SU-DHL-6 (cell line): Measurements from ENCODE around the gene NEFH.

Experiments used
- CTCF ChIP-seq: fragments of 200-600 bp; sonication (generic); IDR thresholded peaks from one replicate; pipeline ENCODE4 v1.5.1; 2017; ENCODE audit warnings: antibody characterized with exemption, mild to moderate bottlenecking, low read length, moderate library complexity; ENCODE audit not compliant: insufficient read depth, poor library complexity, severe bottlenecking
- EZH2phosphoT487 ChIP-seq: fragments of 200-600 bp; sonication (generic), shearing (Covaris generic); conservative IDR thresholded peaks from 2 replicates; pipeline ENCODE4 v1.6.1; 2018; ENCODE audit warnings: mild to moderate bottlenecking, antibody characterized with exemption, low read length, moderate library complexity, mixed read lengths

- TF ChIP-seq CTCF, result no peak
- no peak for TF ChIP-seq EZH2phosphoT487
Observed at GRCh38 chr22:29487426-29487986, 7.5 kb downstream of the NEFH start.
